ENCODE results near the gene ADIPOR2.

Gene ADIPOR2

DNA sequence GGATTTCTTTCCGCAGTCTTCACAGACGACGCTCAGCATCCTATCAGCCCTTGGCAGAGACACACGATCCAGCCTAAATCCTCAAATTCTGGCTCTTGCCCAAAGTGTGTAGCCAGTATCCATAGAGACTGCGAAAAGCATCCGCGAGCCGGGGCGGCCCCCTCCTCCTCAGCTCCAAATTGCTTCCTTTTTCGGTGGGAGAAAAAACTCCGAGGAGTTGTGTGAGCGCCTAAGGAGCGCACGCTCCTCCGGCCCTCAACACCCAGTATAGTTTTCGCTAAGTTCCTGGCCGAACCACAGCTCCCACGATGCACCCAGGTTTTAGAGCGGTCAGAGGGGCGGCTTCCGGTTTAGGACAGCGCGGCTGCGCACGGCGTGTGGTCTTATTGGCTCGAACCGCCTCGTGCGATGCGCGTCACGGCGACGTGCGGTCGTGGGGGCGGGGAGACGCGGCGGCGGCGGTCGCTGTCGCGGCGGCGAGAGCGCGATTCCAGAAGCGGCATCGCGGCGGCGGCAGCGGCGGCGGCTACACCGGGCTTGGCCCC, at the start of gene ADIPOR2:
ADIPOR2 (plus strand) TSS at position 493 of the 545 bp plus-strand sequence. CDS start 63,274 bp downstream, outside the sequence.
- DNase-seq (ENCODE audit: low spot score), result peak; percentile 97

GRCh38 chr12:1642513-1642912, 48.4 kb upstream of the ADIPOR2 start:
- no peak for DNase-seq (ENCODE audit: low spot score)

DNA sequence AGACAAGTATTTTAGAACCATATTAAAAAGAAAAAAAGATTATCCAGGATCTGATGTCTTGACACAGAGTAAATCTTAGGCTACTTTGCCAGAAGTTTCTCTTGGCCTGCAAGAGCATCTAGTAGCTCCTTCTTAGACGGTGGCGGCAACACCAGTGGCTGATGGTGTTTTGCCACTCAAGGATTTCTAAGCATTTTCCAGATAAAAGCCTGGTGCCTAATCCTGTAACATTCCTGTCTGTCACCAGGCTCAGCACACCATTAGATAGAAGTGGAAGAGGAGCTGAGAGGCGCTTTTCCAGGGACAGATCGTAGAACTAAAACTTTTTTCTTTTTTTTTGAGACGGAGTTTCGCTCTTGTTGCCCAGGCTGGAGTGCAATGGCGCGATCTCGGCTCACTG, 47.8 kb upstream of the ADIPOR2 start:
- DNase-seq (ENCODE audit: low spot score), result no peak

DNA sequence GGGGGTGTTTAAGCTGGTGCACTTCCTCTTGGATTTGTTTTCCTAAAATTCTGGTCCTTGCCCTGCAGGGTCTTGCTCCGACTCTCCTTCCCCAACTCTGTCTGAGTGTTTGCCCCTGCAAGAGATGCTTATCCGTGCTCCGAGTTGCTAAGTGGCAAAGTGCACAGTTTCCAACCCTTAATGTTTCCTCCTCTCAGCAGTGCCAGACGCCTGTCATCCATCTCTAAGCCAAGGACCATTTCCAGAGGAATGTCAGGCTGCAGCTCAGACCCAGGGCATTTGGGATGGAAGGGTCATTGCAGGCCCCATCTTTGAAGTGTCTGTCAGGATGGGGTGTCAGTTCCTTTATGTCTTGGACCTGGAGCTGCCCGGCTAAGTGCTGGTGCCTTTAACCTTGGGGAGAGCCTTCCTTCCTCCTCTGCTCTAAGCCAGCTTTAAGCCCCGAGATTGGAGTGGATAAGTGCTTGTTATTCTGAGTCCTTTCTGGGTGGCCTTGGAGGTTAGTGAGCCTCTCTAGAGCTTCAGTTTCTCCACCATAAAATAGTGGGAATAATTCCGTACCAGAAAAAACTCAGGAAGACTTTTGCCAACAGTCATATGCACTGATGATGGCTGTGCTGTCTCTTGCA, 46.9 kb upstream of the ADIPOR2 start:
- DNase-seq (ENCODE audit: low spot score), result no peak

- peak; percentile 96 for DNase-seq (ENCODE audit: low spot score)
These were observed 46.1 kb upstream of the ADIPOR2 start for GRCh38 chr12:1644534-1645438.

DNA sequence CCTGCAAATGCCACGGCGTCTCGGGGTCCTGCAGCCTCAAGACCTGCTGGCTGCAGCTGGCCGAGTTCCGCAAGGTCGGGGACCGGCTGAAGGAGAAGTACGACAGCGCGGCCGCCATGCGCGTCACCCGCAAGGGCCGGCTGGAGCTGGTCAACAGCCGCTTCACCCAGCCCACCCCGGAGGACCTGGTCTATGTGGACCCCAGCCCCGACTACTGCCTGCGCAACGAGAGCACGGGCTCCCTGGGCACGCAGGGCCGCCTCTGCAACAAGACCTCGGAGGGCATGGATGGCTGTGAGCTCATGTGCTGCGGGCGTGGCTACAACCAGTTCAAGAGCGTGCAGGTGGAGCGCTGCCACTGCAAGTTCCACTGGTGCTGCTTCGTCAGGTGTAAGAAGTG, 45.1 kb upstream of the ADIPOR2 start:
- DNase-seq (ENCODE audit: low spot score), result no peak

GRCh38 chr12:1646569-1647284, 44.1 kb upstream of the ADIPOR2 start:
- DNase-seq (ENCODE audit: low spot score), result no peak

GRCh38 chr12:1647285-1647669, 43.6 kb upstream of the ADIPOR2 start:
- no peak for DNase-seq (ENCODE audit: low spot score)

- DNase-seq (ENCODE audit: low spot score), result no peak
These were observed 40.5 kb upstream of the ADIPOR2 start for GRCh38 chr12:1650260-1650977.

GRCh38 chr12:1650978-1651361, 39.9 kb upstream of the ADIPOR2 start:
- no peak for DNase-seq (ENCODE audit: low spot score)

DNA sequence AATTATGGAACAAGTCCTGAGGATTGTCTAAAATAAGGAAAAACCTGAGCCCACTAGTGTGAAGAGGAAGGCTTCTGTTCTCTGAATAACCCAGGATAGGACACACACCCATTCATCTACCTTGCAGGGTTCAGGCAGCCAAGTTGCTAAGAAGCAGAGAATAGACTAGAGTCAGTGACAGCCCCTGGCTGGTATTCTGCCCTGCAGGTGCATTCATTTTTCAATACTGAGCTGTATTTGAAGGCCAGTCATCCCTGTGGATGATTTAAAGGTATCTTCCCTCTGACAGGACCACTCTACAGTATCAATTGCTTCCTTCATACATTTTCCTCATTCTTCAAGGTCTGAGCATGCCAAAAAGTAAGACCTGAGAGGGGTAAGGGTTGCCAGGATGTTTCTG, 38.9 kb upstream of the ADIPOR2 start:
- DNase-seq (ENCODE audit: low spot score), result no peak

GRCh38 chr12:1655225-1655788, 35.6 kb upstream of the ADIPOR2 start:
- no peak for DNase-seq (ENCODE audit: low spot score)

DNA sequence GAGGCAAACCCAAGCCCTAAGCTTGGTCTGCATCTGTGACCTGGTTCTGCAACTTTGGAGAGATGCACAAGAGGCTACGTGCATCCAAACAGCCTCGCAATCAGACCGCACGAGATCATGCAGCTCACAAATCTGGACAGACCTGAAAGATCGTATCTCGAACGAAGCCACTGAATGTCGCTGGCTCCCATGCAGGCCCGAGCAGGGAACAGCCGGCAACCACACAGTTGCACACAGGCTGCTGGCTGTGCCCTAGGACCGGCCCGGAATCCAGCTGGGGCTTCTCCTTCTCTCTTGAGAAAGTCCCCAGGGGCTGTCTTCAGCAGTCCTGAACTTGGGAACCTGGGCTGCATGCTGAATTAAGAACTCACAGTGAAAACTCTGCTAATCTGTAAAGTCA, 34.0 kb upstream of the ADIPOR2 start:
- DNase-seq (ENCODE audit: low spot score), result no peak

GRCh38 chr12:1657688-1658087, 33.2 kb upstream of the ADIPOR2 start:
- no peak for DNase-seq (ENCODE audit: low spot score)

GRCh38 chr12:1660304-1661187, 30.3 kb upstream of the ADIPOR2 start:
- no peak for DNase-seq (ENCODE audit: low spot score)

GRCh38 chr12:1661553-1662335, 29.1 kb upstream of the ADIPOR2 start:
- peak; percentile 96 for DNase-seq (ENCODE audit: low spot score)

- no peak for DNase-seq (ENCODE audit: low spot score)
These were observed 28.0 kb upstream of the ADIPOR2 start for GRCh38 chr12:1662761-1663439.

- no peak for DNase-seq (ENCODE audit: low spot score)
These were observed 27.3 kb upstream of the ADIPOR2 start for GRCh38 chr12:1663440-1664132.

Measured in Ammon's horn (tissue), 1 donor.